Endodermal cell (in vitro differentiated cells): ENCODE measurements around the gene ADISSP. TPM values are rescaled to one million over a fixed set of nuclear protein-coding genes. Genes with fewer than 3 reads are reported as not detected.
A peak's percentile ranks its signal among the peaks of the same experiment; 100 is the strongest.

ENCODE experiments used
- DNase-seq: peaks from one replicate; pipeline ENCODE4 v3.0.0-alpha.2; 2017
- H3K27ac ChIP-seq: 2 replicates; pipeline ENCODE4 v1.5.1; 2013; ENCODE audit warnings: mild to moderate bottlenecking, low read depth, low read length, moderate library complexity
- H3K27me3 ChIP-seq: 2 replicates; pipeline ENCODE4 v1.6.1; 2013; ENCODE audit warnings: mild to moderate bottlenecking, low read length, moderate library complexity; ENCODE audit not compliant: insufficient read depth, control insufficient read depth, poor library complexity, severe bottlenecking
- H3K36me3 ChIP-seq: 2 replicates; pipeline ENCODE4 v1.7.0; 2013; ENCODE audit warnings: mild to moderate bottlenecking, low read length, moderate library complexity; ENCODE audit not compliant: control insufficient read depth, insufficient read depth
- H3K4me1 ChIP-seq: one replicate; pipeline ENCODE4 v1.7.0; 2013; ENCODE audit warnings: low read length; ENCODE audit not compliant: control insufficient read depth, insufficient read depth
- H3K4me3 ChIP-seq: 2 replicates; pipeline ENCODE4 v1.5.1; 2013; ENCODE audit warnings: mild to moderate bottlenecking, low read length, moderate library complexity
- H3K9ac ChIP-seq: 2 replicates; pipeline ENCODE4 v1.6.1; 2013; ENCODE audit warnings: mild to moderate bottlenecking, low read length, moderate library complexity; ENCODE audit not compliant: poor library complexity, severe bottlenecking; ENCODE audit errors: extremely low read depth
- H3K9me3 ChIP-seq: 2 replicates; pipeline ENCODE4 v1.6.1; 2013; ENCODE audit warnings: mild to moderate bottlenecking, low read length, moderate library complexity; ENCODE audit not compliant: control insufficient read depth
- H3K27ac Mint-ChIP-seq: 2 replicates; pipeline ENCODE4 v1.8.0; 2020; ENCODE audit warnings: mixed read lengths
- H3K27me3 Mint-ChIP-seq: 2 replicates; pipeline ENCODE4 v1.8.0; 2021; ENCODE audit warnings: mild to moderate bottlenecking, mixed read lengths; ENCODE audit not compliant: insufficient read depth
- H3K36me3 Mint-ChIP-seq: 2 replicates; pipeline ENCODE4 v1.8.0; 2020; ENCODE audit warnings: low read depth, mixed read lengths
- H3K4me1 Mint-ChIP-seq: 2 replicates; pipeline ENCODE4 v1.8.0; 2020; ENCODE audit warnings: mixed read lengths
- H3K4me3 Mint-ChIP-seq: 2 replicates; pipeline ENCODE4 v1.8.0; 2020; ENCODE audit warnings: mild to moderate bottlenecking, moderate library complexity, mixed read lengths
- H3K9me3 Mint-ChIP-seq: 2 replicates; pipeline ENCODE4 v1.8.0; 2020; ENCODE audit warnings: mild to moderate bottlenecking, mixed read lengths
- CTCF ChIP-seq: fragments of 200-600 bp; sonication (generic); conservative IDR thresholded peaks from 2 replicates; pipeline ENCODE4 v1.5.0; 2021; ENCODE audit warnings: antibody characterized with exemption, mild to moderate bottlenecking
- WGBS, 2 experiments: methylation state at CpG; one replicate each; pipeline versions ENCODE4 v1.1.5 to v1.1.7; 2013; ENCODE audit warnings: missing lambda C conversion rate in 2 of 2, mixed read lengths in 1 of 2; ENCODE audit not compliant: insufficient coverage in 1 of 2, insufficient read length in 1 of 2; 5-methylcytosine and 5-hydroxymethylcytosine counted together
- total RNA-seq, 2 donors: library from RNA; stranded (reverse); fragmentation: NEBNext Ultra II Directional in 1 of 2; extraction: Animal tissue kit (Norgen Biotek cat#: 25700) in 1 of 2; gene quantifications; 2 replicates in 1 of 2; 3 replicates in 1 of 2; pipeline ENCODE4 v1.2.1, GENCODE V29; 2021

The ADISSP gene
- total RNA-seq, 2 donors from 2014 or later = 38.8 to 43.3 TPM

- Mint-ChIP-seq H3K36me3 (peaks cover 43% of the 10 kb centered on the region), H3K4me3 (no peak overlapping the region), H3K9me3 (no peaks in the 10 kb centered on the region), H3K4me1 (peaks cover 20% of the 10 kb centered on the region), H3K27me3 (no peaks in the 10 kb centered on the region), H3K27ac (no peak overlapping the region)
- Histone ChIP-seq H3K4me1 (peaks cover 12% of the 10 kb centered on the region), H3K27ac (no peak overlapping the region), H3K9me3 (no peaks in the 10 kb centered on the region), H3K27me3 (no peaks in the 10 kb centered on the region), H3K4me3 (no peak overlapping the region), H3K9ac (no peak overlapping the region), H3K36me3 (peaks cover 35% of the 10 kb centered on the region)
- no peak for DNase-seq
- no peak for TF ChIP-seq CTCF
- 88 to 93% methylated on average over 3 to 4 of the region's 4 CpGs for WGBS, 2 experiments
Measured at GRCh38 chr20:3801299-3801698, 33.7 kb upstream of the ADISSP start.

GRCh38 chr20:3800878-3801260, 33.3 kb upstream of the ADISSP start:
- Histone ChIP-seq H3K9ac (no peak overlapping the region), H3K36me3 (peaks cover 31% of the 10 kb centered on the region), H3K9me3 (no peaks in the 10 kb centered on the region), H3K27me3 (no peaks in the 10 kb centered on the region), H3K27ac (no peak overlapping the region), H3K4me3 (no peak overlapping the region), H3K4me1 (peaks cover 12% of the 10 kb centered on the region)
- no peak for TF ChIP-seq CTCF
- WGBS, 2 experiments = 86 to 94% methylated on average over 6 to 8 of the region's 8 CpGs
- no peak overlapping the region for H3K4me3 Mint-ChIP-seq
- H3K27ac Mint-ChIP-seq = no peak overlapping the region
- H3K36me3 Mint-ChIP-seq = peaks cover 40% of the 10 kb centered on the region
- no peak for DNase-seq
- H3K9me3 Mint-ChIP-seq = no peaks in the 10 kb centered on the region
- peaks cover 20% of the 10 kb centered on the region for H3K4me1 Mint-ChIP-seq
- no peaks in the 10 kb centered on the region for H3K27me3 Mint-ChIP-seq

- H3K4me1 ChIP-seq = peaks cover 12% of the 10 kb centered on the region
- no peak for TF ChIP-seq CTCF
- 89 to 91% methylated on average over 7 to 18 of the region's 18 CpGs for WGBS, 2 experiments
- H3K36me3 ChIP-seq = peaks cover 27% of the 10 kb centered on the region
- Mint-ChIP-seq H3K27me3 (no peaks in the 10 kb centered on the region), H3K36me3 (peaks cover 36% of the 10 kb centered on the region), H3K4me3 (no peak overlapping the region), H3K9me3 (no peaks in the 10 kb centered on the region), H3K4me1 (peaks cover 20% of the 10 kb centered on the region), H3K27ac (peak overlapping the region; percentile 70)
- peak overlapping the region; percentile 94 for H3K27ac ChIP-seq
- no peaks in the 10 kb centered on the region for H3K27me3 ChIP-seq
- no peak overlapping the region for H3K4me3 ChIP-seq
- H3K9me3 ChIP-seq = no peaks in the 10 kb centered on the region
- H3K9ac ChIP-seq = no peak overlapping the region
- peak; percentile 91 for DNase-seq
Measured at GRCh38 chr20:3800256-3800877, 32.8 kb upstream of the ADISSP start.
